GM18526 (cell line): Measurements from ENCODE around the gene PIGP.

Experiments
- POLR2A ChIP-seq: IDR thresholded peaks from 3 replicates; pipeline ENCODE4 v1.6.1; 2011; ENCODE audit not compliant: insufficient read length; ENCODE audit errors: extremely low read depth

Gene PIGP

GRCh38 chr21:37072988-37073416 is at the start of gene PIGP, which contains the start of gene TTC3:
Gene PIGP (minus strand): TSS chr21:37073071. CDS start chr21:37072515, 556 bp downstream.
Gene TTC3 (plus strand): TSS chr21:37073254. CDS start chr21:37087258, 14,004 bp downstream.
- TF ChIP-seq POLR2A = peak; percentile 84

GRCh38 chr21:37119421-37120218 is 46.7 kb upstream of the PIGP start:
- TF ChIP-seq POLR2A = no peak

GRCh38 chr21:37118187-37118826 is 45.4 kb upstream of the PIGP start:
- no peak for TF ChIP-seq POLR2A

DNA sequence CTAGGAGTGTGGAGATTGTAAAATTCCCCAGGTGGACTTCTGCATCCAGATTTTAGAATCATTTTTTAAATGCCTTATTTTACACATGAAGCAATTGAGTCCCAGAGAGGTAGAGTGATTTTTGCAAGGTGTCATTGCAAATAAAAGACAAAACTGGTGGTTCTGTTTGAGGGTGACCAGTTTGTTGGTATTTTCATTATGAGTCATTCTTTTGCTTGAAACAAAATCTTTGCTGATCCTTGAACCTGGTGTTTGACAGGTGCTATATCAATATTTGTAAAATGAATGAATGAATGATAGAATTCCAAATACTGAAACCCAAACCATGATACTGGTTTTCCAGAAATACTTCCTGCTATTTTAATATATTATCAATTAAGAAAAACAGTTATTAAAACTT is 44.3 kb upstream of the PIGP start:
- no peak for TF ChIP-seq POLR2A

GRCh38 chr21:37106998-37107397 is 34.1 kb upstream of the PIGP start:
- TF ChIP-seq POLR2A = no peak

DNA sequence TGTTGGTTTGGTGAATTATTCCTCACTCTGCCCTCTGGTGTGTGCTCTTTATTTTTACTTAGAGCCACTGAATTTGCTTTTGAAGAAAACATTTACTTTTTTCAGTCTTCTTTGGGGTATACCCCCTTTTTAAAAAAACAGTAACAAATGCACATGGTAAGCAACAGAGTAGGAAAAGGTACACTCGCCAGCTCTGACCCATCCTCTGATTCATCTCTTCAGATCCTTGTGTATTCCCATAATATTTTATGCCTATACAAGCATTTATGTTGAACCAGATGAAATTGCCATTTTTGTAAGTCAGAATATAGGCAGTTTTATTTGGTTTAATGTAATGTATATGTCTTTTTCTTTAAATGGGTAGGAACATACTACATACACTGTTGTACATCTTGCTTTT is 28.5 kb upstream of the PIGP start:
- no peak for TF ChIP-seq POLR2A

DNA sequence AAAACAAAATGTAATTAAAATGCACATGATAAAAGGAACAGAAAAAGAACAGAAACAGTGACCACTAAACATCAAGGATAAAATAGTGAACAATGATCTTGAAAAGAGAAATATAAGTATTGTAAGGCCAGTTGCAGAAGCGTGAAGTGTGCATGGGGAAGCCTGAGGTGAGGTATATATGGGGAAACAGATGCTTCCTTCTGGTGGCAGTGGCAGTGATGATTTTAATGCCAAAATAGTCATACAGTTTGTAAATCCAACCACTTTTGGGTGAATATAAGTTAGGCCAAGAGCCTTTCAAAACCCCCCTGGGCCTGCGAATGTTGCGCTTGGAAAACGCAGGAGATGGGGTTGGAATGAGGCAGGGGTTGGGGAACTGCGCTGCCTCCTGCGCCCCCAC is 27.4 kb upstream of the PIGP start:
- TF ChIP-seq POLR2A = no peak

GRCh38 chr21:37098751-37099150 is 25.9 kb upstream of the PIGP start:
- no peak for TF ChIP-seq POLR2A

- no peak for TF ChIP-seq POLR2A
These were observed 22.9 kb upstream of the PIGP start for GRCh38 chr21:37095821-37096220.

DNA sequence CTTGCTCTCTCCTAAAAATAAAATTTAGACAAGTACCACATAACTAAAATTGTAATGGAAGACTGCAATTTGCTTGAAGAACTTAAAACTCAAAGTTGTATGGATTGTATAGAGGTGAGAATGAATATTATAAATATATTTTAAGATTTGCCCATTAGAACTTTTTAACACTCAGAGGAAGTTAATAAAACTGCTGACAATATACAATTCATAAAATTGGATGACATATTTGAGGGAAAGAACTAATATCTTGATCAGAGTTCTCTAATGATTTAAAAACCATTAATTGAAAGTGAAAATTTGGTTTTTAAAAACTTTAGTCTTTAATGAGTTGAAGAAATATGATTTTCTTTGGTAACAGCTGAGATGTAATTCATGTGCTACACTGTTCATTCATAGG is 21.1 kb upstream of the PIGP start:
- no peak for TF ChIP-seq POLR2A

- TF ChIP-seq POLR2A = no peak
These were observed 15.4 kb upstream of the PIGP start for GRCh38 chr21:37088186-37088735.

GRCh38 chr21:37087188-37087587 is 14.3 kb upstream of the PIGP start:
- TF ChIP-seq POLR2A = no peak

GRCh38 chr21:37085726-37086125 is 12.9 kb upstream of the PIGP start:
- no peak for TF ChIP-seq POLR2A

DNA sequence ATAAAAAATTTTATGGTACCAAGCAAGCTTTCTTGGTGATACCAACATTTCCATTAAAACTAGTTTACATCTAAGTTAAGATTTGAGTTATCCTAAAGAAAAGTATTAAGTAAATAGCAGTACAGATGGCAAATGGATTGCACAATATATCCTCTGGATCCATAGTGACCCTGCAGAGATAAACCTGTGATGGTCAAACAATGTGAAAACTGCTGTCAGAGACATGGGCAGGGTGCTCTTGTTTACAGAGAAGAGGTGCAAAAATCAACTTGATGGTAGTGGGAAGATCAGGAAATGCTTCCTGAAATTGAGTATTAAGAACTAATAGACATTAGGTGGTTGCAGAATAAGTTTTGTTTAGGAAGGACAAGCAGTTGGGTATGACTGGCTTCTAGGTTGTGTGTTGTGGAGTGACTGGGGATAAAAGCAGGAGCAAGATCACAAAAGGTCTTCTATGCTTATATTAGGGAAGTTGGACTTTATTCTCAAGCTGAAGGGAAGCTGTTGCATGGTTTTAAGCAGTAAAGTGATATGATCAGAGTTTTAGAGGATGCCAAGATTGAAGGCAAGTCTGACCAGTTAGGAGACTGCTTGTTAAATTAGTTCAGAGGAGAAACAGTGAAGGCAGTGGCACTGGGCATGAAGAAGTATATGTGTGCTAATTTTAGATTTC is 10.1 kb upstream of the PIGP start:
- no peak for TF ChIP-seq POLR2A

GRCh38 chr21:37082375-37082774 is 9.5 kb upstream of the PIGP start:
- no peak for TF ChIP-seq POLR2A

- TF ChIP-seq POLR2A = no peak
These were observed 6.4 kb upstream of the PIGP start for GRCh38 chr21:37079211-37079824.

DNA sequence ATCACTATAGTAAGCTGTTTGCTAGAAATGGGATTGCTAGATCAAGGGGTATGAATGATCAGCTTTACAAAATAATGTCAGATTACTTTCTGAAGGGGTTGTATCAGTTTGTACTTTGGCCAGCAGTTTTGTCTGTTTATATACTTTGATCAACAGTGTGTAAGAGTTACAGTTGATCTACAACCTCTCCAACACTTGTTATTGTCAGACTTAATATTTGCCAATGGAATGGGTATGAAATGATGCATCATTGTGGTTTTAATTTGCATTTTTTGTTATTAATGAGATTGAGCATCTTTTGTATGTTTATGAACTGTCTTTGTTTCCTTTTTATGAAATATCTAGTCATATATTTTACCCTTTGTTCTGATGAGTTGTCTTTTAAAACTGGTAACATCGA is 4.5 kb upstream of the PIGP start:
- TF ChIP-seq POLR2A = no peak
